Measurements from ENCODE around the gene LARP1. TPM values are rescaled to one million over a fixed set of nuclear protein-coding genes. Genes with fewer than 3 reads are reported as not detected.

Gene LARP1
- total and polyA plus RNA-seq, 9 of the 15 experiments (the other 6 are each of a cell fraction or from before 2014, with no cell fraction given) = 22.6 to 300 (median 92.0) TPM

DNA sequence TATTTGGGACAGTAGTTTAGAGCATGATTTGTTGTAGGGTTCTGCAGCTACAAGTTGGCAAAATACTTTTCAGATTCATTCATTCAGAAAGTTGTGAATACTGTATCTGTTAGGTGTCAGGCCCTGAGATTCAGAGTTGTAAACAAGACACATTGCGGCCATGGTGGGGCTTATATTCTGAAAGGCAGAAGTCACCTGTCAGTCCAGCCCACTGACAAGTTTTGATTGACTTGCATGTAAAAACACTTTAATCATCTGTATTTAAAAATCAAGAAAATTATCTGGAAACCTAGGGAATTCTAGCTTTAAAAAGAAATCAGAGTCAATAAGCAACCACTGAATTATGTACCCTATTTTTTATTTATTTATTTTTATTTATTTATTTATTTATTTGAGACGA is 13.0 kb downstream of the LARP1 start:
- no peak overlapping the region for H3K27ac ChIP-seq (ENCODE audit: extremely low read depth, low read depth, low read length)
- peaks cover 15% of the 10 kb centered on the region for H3K9me1 ChIP-seq (ENCODE audit: control insufficient read depth, insufficient read depth, low read length)
- no TSS peak for BruUV-seq (replicated peaks)
- no peak overlapping the region for H3K4me2 ChIP-seq (ENCODE audit: insufficient read depth, low read length)
- ChIA-PET POLR2A (interaction anchor here (1.3 to 5.7 kb wide), 5 partner anchors 8 to 13 kb away, joined by 3 to 53 read pairs (median 9); no protein-coding TSS in a partner anchor), CTCF (ENCODE audit: low intra/inter-chr PET ratio) (no interaction called here)
- peaks cover 29 to 56% of the 10 kb centered on the region in 2 experiments for H3K4me1 ChIP-seq (replicated peaks in 1 of 2; ENCODE audit: control insufficient read depth in 2 of 2, insufficient read depth in 2 of 2, low read length in 2 of 2)
- intact Hi-C loops (cut with micrococcal nuclease) (no loop called here), in situ Hi-C loops (cut with MboI) (no loop called here)
- ATAC-seq (no peak), FAIRE-seq (no peak), DNase-seq (ENCODE audit: extremely low read depth in 1 of 4, low spot score in 3 of 4) (no peak)
- peaks cover 98% of the 10 kb centered on the region for H3K79me2 ChIP-seq (ENCODE audit: control insufficient read depth, insufficient read depth, low read length)
- no peak overlapping the region for H2AFZ ChIP-seq (ENCODE audit: low read depth, low read length)
- peaks cover 71% of the 10 kb centered on the region for H3K36me3 ChIP-seq (ENCODE audit: control insufficient read depth, insufficient read depth, low read length)
- peaks cover 79% of the 10 kb centered on the region for H4K20me1 ChIP-seq (replicated peaks; ENCODE audit: control insufficient read depth, insufficient read depth, low read length)
- no peak overlapping the region for H3K4me3 ChIP-seq
- TF ChIP-seq, protein P1, sequence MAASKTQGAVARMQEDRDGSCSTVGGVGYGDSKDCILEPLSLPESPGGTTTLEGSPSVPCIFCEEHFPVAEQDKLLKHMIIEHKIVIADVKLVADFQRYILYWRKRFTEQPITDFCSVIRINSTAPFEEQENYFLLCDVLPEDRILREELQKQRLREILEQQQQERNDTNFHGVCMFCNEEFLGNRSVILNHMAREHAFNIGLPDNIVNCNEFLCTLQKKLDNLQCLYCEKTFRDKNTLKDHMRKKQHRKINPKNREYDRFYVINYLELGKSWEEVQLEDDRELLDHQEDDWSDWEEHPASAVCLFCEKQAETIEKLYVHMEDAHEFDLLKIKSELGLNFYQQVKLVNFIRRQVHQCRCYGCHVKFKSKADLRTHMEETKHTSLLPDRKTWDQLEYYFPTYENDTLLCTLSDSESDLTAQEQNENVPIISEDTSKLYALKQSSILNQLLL (CRISPR knock-in tag; IDR thresholded peaks at IDR 0.05; ENCODE audit: borderline replicate concordance) = no peak
- TF ChIP-seq HNRNPL (IDR thresholded peaks at IDR 0.05; ENCODE audit: low read depth, low read length) (no peak), ZZZ3 (IDR thresholded peaks at IDR 0.05) (no peak), ZNF431 (CRISPR knock-in tag; IDR thresholded peaks at IDR 0.05) (no peak), SIN3B (IDR thresholded peaks at IDR 0.05; ENCODE audit: low read depth) (no peak), NR2C2 (CRISPR knock-in tag; IDR thresholded peaks at IDR 0.05) (no peak), NR2C2 (tag; IDR thresholded peaks at IDR 0.05) (no peak), HMG20B (CRISPR knock-in tag; IDR thresholded peaks at IDR 0.05) (no peak), MAFF (IDR thresholded peaks at IDR 0.05; ENCODE audit: low read length) (no peak), SRF (CRISPR knock-in tag; IDR thresholded peaks at IDR 0.05) (no peak), HIVEP1 (CRISPR knock-in tag; IDR thresholded peaks at IDR 0.05) (no peak), FOXA1 (IDR thresholded peaks at IDR 0.05; ENCODE audit: borderline replicate concordance) (no peak), ZNF316 (IDR thresholded peaks at IDR 0.05) (no peak), ETV5 (CRISPR knock-in tag; IDR thresholded peaks at IDR 0.05; ENCODE audit: low read depth) (no peak), MYNN (IDR thresholded peaks at IDR 0.05) (peak; percentile 63; the same call in 1 of the 2 replicates), MYNN (CRISPR knock-in tag; IDR thresholded peaks at IDR 0.05) (no peak)
- TF ChIP-seq, protein P2, sequence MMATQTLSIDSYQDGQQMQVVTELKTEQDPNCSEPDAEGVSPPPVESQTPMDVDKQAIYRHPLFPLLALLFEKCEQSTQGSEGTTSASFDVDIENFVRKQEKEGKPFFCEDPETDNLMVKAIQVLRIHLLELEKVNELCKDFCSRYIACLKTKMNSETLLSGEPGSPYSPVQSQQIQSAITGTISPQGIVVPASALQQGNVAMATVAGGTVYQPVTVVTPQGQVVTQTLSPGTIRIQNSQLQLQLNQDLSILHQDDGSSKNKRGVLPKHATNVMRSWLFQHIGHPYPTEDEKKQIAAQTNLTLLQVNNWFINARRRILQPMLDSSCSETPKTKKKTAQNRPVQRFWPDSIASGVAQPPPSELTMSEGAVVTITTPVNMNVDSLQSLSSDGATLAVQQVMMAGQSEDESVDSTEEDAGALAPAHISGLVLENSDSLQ (IDR thresholded peaks at IDR 0.05) = peak; percentile 50; the same call in 1 of the 2 replicates
- H3K9ac ChIP-seq (ENCODE audit: insufficient read depth in 1 of 2, low read depth in 2 of 2, low read length in 2 of 2) = no peak overlapping the region
- H3K27me3 ChIP-seq (ENCODE audit: control insufficient read depth in 2 of 2, insufficient read depth in 2 of 2, low read length in 2 of 2) = no peaks in the 10 kb centered on the region
- WGBS (ENCODE audit: insufficient coverage, low coverage, missing lambda C conversion rate) = 80% methylated on average over 2 of the region's 2 CpGs
- H3K9me3 ChIP-seq (replicated peaks; ENCODE audit: control insufficient read depth, insufficient read depth, low read depth, low read length) = no peaks in the 10 kb centered on the region; the same call in 1 of the 2 replicates
